Measurements from ENCODE around the gene FNIP1.
"Not testable (repeated sequence)": the region's sequence is repeated elsewhere in the genome, so short reads cannot be mapped to it uniquely, and the experiment has no call there.

GRCh38 chr5:131724089-131724488, 72.7 kb downstream of the FNIP1 start:
- not testable (repeated sequence) for TF ChIP-seq CTCF, POLR2A (IDR thresholded peaks at IDR 0.05)
